ENCODE data around the gene GLRX5.

The GLRX5 gene

DNA sequence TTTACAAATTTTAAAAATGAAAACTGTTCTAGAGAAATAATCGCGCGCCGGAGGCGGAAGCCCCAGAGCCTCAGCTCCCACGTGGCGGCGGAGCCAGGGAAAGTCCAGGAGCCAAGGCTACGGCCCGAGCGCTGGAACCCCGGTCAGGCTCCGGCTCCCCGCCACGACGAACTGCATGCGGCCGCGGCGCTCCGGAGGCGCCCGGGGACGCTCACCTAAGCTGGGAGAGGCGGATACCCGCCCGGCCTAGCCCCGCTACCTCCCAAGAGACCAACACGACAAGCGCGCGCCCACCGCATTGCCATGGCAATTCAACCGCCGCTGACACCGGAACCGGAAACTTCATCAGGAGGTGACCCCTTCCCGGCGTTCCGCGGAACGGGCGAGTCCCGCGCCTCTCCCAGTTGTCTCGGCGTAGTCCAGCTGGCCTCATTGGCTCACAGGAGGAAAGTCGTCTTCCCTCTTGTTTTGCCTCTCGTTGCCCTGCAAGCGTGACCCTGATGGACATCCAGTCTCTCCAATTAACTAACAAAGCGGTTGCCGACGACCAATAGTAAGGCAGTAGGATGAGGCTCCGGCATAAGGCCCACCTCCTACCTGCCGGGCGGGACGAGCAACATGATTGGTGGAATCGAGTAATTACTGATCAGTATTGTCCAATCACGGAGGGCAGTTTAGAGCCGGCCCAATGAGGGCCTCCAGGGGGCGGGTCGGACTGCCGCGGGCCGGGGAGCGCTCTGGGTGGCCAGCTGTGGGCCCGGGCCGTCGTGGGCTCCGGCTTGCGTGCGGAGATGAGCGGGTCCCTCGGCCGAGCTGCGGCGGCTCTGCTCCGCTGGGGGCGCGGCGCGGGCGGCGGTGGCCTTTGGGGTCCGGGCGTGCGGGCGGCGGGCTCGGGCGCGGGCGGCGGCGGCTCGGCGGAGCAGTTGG, at the start of gene GLRX5:
GLRX5 (plus strand) TSS at position 752 of the 927 bp plus-strand sequence; CDS start at position 792, 40 bp downstream.
- peak; percentile 98 for DNase-seq

GRCh38 chr14:95485222-95485819, 49.5 kb upstream of the GLRX5 start:
- no peak for DNase-seq

DNA sequence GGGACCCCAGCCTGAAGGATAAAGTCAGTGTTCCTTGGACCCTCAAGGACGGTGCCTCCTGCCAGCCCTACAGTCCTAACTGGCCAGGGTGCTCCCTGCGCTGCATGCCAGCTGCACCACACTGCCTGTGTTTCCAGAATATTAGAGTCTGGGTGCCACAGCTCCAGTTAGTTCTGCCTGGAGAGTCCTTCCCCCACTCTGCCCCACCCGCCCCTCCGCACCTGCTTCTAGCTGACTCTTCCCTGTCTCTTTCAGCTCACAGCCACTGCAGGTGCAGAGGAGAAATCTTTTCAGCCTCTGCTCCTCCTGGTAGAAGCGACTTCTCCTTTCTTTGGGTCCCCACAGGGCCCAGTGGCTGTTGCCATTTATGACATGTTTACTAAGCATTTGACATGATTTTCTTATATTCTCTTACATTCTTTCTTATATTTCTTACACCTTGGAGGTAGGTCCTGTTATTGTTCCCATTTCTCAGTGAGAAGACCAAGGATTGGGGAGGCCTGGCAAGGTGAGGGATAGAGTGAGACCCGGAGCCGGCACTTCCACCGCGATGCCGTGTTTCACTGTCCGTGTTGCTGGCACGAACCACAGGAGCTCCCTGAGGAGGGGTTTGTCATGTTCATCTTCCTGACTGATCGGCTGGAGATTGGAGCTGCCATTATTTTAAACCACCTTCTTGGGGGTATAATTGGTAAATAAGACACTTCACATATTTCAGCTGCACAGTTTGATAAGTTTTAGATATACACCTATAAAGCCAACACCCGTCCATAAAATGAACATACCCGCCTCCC, 47.8 kb upstream of the GLRX5 start:
- no peak for DNase-seq

GRCh38 chr14:95487669-95488084, 47.2 kb upstream of the GLRX5 start:
- no peak for DNase-seq

- DNase-seq, result no peak
These were observed 46.3 kb upstream of the GLRX5 start for GRCh38 chr14:95488376-95489213.

DNA sequence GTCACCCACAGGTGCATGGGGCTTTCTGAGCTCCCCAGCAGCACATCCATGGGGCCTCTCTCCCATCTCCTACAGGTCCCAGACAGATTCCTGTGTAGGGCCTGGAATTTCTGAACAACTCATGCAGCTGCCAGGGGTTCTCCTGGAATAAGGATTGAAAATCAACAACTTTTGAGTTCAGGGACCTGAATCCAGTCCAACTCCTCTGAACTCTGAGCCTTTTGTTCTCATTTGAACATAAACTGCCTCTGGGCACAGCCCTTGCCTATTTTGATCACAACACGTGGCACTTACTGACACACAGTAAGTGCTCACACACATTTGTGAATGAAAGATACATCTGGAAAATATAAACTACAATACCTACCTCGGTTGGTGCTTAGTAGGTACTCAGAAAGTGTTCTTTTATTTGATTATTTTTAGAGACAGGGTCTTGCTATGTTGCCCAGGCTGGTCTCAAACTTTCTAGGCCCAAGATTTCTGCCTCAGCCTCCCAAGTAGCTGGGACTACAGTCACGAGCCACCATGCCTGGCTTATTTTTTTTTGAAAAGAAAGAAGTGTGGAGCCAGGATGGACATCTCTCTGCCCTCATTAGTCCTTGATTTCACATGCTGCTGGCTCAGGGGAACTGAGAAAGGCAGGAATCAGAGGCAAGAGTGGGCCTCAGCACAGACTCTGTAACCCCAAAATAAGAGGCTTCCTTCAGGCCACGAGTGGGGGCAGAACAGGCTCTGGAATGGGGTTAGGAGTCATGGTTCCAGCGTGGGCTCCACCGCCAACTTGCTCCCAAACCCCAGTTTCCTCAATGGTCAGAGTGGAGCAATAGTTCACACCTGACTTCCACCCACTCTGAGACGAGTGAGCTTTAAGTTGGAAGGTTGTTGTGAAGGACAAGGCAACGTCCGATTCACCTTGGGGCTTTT, 45.4 kb upstream of the GLRX5 start:
- no peak for DNase-seq

- DNase-seq, result no peak
These were observed 44.7 kb upstream of the GLRX5 start for GRCh38 chr14:95490138-95490509.

DNA sequence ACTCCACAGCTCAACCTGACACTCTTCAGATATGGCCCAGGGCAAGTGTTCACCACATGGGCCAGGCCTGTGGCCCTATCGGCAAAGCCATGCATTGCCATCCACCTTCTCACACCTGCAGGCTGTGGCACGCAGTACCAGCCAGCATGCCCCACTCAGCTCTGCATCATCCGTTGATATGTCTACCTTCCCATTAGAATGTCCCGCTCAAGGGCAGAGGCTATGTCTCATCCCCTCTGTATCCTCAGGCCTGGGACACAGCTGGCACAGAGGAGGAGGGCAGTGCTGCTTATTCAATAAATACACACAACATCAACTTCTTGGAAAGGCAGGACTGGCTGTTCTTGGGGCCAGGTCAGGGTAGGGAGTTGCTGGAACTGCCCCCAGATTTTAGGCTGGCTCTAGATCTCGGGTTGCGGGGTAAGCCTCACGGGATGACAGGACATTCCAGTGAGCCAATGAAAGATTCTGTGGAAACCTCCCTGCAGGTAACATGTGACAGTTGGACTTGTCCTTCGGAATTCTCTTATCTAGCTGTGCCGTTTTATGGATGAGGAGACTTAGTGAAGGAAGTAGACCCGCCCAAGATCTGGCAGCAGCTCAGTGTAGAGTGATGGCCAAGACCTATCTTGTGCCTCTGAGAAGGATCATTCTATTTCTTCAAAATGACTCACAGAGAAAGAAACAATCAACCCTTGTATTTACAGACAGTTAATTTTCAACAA, 44.0 kb upstream of the GLRX5 start:
- DNase-seq, result no peak

GRCh38 chr14:95491936-95492608, 42.8 kb upstream of the GLRX5 start:
- DNase-seq, result no peak

- DNase-seq, result no peak
These were observed 41.3 kb upstream of the GLRX5 start for GRCh38 chr14:95493503-95493902.

DNA sequence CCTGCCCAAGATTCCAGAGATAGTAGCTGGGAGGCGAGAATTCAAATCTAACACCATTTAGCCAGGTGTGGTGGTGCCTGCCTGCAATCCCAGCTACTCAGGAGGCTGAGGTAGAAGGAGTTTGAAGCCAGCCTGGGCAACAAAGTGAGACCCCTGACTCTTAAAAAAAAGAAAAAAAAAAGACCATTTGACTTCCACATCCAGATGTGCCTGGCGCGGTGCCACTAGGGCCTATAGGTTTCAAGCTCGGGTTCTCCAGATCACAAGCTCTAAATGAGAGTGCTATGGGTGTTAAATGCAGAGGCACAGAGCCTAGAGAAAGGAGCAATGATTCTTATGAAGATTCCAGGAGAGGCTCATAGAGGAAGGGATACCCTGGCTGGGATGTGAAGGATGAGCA, 40.9 kb upstream of the GLRX5 start:
- DNase-seq, result no peak

DNA sequence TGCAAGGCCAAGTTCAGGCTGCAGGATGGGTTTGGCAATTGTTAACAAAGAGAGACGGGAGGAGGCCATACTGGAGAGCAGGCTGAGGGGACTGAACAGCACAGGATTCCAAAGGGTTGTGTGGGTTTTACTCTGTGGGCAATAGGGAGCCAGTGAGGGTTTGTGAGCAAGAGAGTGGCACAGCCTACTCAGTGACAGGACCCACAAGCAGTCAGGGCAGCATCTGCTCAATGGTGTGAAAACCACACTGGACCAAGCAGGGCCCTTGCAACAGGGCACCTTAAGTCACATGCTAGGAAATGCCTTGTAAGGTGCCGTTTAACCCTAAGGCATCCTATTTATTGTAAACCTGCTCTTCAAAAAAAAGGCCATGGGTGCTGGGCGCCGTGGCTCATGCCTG, 40.4 kb upstream of the GLRX5 start:
- DNase-seq, result no peak

GRCh38 chr14:95495076-95495475, 39.8 kb upstream of the GLRX5 start:
- DNase-seq, result no peak

- DNase-seq, result no peak
These were observed 39.3 kb upstream of the GLRX5 start for GRCh38 chr14:95495538-95496025.

- no peak for DNase-seq
These were observed 38.7 kb upstream of the GLRX5 start for GRCh38 chr14:95496111-95496681.

GRCh38 chr14:95496690-95497259, 38.1 kb upstream of the GLRX5 start:
- DNase-seq, result no peak

DNA sequence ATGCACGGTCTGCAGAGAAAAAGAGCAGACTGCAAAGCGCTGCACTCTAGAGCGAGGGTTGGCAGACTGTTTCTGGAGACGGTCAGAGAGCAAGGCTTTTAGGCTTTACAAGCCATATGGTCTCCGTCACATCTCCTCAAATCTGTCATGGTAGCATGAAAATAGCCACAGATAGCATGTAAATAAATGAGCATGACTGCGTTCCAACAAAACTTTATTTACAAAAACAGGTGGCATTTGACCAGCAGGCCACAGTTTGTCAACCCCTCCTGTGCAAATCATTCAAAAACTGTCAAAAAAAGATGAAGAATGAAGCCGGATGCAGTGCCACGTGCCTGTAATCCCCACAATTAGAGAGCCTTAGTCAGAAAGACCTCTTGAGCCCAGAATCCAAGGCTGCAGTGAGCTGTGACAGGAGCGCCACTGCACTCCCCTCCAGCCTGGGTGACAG, 37.3 kb upstream of the GLRX5 start:
- no peak for DNase-seq

- no peak for DNase-seq
These were observed 36.1 kb upstream of the GLRX5 start for GRCh38 chr14:95498622-95499353.
